ENCODE measurements around the gene ZNF443. TPM values are rescaled to one million over a fixed set of nuclear protein-coding genes. Genes with fewer than 3 reads are reported as not detected.
"Not testable (repeated sequence)": the region's sequence is repeated elsewhere in the genome, so short reads cannot be mapped to it uniquely, and the experiment has no call there.

The ZNF443 gene
- total and polyA plus RNA-seq, 11 donors, result 1.4 to 3.6 (median 1.9) TPM

DNA sequence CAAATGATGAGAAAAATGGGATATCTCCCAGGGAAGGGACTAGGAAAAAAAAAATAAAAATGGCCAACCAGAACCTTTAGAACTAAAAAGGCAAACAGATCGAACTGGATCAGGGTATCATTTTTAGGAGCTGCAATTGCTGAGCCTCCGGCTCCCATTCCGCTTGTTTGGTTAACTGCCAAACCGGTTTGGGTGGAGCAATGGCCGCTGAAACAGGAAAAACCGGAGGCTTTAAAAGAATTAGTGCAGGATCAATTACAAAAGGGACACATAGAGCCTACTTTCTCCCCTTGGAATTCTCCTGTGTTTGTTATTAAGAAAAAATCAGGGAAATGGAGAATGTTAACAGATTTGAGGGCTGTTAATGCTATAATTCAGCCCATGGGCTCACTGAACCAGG is 12.7 kb upstream of the ZNF443 start:
- ATAC-seq, result no peak
- intact Hi-C loops (cut with DNase I), result no loop called here
- TF ChIP-seq POLR2A (IDR thresholded peaks at IDR 0.05), result no peak
- TF ChIP-seq, protein P1, sequence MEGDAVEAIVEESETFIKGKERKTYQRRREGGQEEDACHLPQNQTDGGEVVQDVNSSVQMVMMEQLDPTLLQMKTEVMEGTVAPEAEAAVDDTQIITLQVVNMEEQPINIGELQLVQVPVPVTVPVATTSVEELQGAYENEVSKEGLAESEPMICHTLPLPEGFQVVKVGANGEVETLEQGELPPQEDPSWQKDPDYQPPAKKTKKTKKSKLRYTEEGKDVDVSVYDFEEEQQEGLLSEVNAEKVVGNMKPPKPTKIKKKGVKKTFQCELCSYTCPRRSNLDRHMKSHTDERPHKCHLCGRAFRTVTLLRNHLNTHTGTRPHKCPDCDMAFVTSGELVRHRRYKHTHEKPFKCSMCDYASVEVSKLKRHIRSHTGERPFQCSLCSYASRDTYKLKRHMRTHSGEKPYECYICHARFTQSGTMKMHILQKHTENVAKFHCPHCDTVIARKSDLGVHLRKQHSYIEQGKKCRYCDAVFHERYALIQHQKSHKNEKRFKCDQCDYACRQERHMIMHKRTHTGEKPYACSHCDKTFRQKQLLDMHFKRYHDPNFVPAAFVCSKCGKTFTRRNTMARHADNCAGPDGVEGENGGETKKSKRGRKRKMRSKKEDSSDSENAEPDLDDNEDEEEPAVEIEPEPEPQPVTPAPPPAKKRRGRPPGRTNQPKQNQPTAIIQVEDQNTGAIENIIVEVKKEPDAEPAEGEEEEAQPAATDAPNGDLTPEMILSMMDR (IDR thresholded peaks at IDR 0.05), result no peak
- peaks cover 0 to 3% (median 0%) of the 10 kb centered on the region in 12 donors for H3K4me1 ChIP-seq
- no peak overlapping the region for H3K4me3 ChIP-seq
- no peak for DNase-seq
- 50 to 58% (median 56%) methylated on average over 6 of the region's 6 CpGs for WGBS, 4 donors
- peaks cover 0 to 5% (median 0%) of the 10 kb centered on the region in 9 donors for H3K36me3 ChIP-seq
- peak overlapping the region in 5 of 12 donors; percentile 19 to 63 (median 57) for H3K27ac ChIP-seq
- peaks cover 0 to 76% (median 6%) of the 10 kb centered on the region in 12 donors for H3K9me3 ChIP-seq
- no peaks in the 10 kb centered on the region for H3K27me3 ChIP-seq

DNA sequence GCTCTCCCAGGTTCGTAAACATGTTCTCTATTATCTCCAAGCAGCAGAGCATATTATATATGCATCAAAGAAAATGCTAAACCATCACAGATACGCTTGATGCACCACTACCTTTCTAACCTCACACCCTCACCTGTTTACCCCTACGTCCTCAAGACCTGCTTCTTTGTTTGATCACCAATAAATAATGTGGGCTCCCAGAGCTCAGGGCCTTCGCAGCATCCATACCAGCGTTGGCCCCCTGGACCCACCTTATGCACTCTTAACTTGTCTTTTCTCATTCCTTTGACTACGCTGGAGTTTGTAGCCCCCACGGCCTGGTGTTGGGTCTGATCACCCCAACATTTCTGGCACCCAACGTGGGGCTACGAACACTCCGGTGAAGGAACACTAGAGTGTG is 10.0 kb upstream of the ZNF443 start:
- TF ChIP-seq POLR2A (IDR thresholded peaks at IDR 0.05), result no peak
- TF ChIP-seq, protein P1 (IDR thresholded peaks at IDR 0.05), result no peak
- Histone ChIP-seq H3K27ac (no peak overlapping the region), H3K4me1 (peaks cover 0 to 3% (median 0%) of the 10 kb centered on the region in 12 donors), H3K36me3 (no peaks in the 10 kb centered on the region), H3K4me3 (no peak overlapping the region), H3K9me3 (peaks cover 0 to 62% (median 6%) of the 10 kb centered on the region in 12 donors), H3K27me3 (no peaks in the 10 kb centered on the region)
- no peak for DNase-seq
- no peak for ATAC-seq
- intact Hi-C loops (cut with DNase I), result no loop called here
- WGBS, 4 donors, result 76 to 97% (median 84%) methylated on average over 10 of the region's 10 CpGs

DNA sequence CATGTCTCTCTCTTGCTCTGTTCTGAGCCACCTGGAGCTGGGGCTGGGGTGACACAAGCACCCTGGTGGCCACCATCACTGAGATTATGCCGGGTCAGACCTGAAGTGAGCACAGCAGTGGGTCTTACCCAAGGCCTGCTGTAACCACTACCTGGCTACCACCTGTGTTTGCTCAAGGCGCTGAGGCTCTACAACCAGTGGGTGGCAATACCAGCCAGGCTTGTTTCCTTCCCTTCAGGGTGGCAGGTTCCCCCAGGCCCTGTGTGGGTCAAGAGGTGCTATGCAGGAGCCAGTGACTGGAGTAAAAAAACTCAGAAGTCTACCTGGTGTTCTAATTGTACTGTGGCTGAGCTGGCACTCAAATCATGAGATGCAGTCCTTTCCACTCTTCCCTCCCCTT is 8.0 kb upstream of the ZNF443 start:
- H3K36me3 ChIP-seq, result no peaks in the 10 kb centered on the region
- no peak overlapping the region for H3K27ac ChIP-seq
- no peaks in the 10 kb centered on the region for H3K4me1 ChIP-seq
- DNase-seq (no peak), ATAC-seq (no peak)
- peaks cover 0 to 57% (median 17%) of the 10 kb centered on the region in 12 donors for H3K9me3 ChIP-seq
- no peak overlapping the region for H3K4me3 ChIP-seq
- WGBS, 4 donors, result 48 to 96% (median 64%) methylated on average over 2 of the region's 2 CpGs
- H3K27me3 ChIP-seq, result no peaks in the 10 kb centered on the region
- intact Hi-C loops (cut with DNase I), result no loop called here
- TF ChIP-seq POLR2A (IDR thresholded peaks at IDR 0.05), result no peak
- TF ChIP-seq, protein P1 (IDR thresholded peaks at IDR 0.05), result no peak

DNA sequence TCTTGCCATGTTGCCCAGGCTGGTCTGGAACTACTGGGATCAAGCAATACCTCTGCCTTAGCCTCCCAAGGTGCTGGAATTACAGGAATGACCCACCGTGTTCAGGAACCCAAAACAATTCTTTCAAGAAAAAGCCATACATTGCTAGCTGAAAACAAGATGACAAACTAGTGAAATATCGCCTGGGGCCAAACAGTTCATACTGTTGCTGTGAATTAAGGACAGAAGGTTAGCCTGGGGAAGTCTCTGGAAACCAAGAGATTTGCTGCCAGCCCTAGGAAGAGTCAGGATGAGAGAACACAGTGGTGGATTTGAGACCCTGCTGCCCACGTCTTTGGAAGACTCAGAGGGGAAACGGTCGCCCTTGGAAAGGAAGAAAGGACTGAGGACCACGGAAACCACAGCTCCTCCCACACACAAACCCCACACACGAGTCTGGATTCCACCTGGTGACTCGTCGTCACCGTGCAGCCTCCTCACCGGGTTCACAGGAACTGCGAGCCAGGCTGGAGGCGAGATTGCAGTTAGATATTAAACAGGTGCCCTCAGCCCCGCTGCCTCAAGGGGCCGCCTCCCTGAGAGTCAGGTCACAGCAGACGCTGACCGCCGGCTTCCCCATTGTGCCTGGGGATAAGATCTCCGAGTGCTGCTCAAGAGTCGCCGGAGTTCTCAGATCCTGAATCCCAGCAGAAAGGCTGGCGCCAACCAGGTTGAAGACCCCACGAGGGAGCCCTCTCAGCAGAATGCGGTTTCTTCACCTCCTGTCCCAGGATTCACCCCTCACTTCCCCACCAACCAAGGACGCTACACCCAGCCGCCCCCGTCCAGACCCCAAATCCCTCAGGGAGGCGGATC is 908 bp downstream of the ZNF443 start:
- Histone ChIP-seq H3K27ac (peak overlapping the region; percentile 40 to 87 (median 76)), H3K9me3 (peaks cover 0 to 14% (median 5%) of the 10 kb centered on the region in 12 donors), H3K4me3 (peak overlapping the region; percentile 58 to 87 (median 76)), H3K4me1 (peaks cover 0 to 12% (median 0%) of the 10 kb centered on the region in 12 donors)
- H3K27me3 ChIP-seq, DNase-seq, H3K36me3 ChIP-seq: not testable (repeated sequence)
- ATAC-seq, result peak in 1 of 4 donors; percentile 28
- 1 to 2% (median 1%) methylated on average over 17 to 28 of the region's 28 CpGs for WGBS, 4 donors
- intact Hi-C loops (cut with DNase I), result loop anchor here in 4 of 10 donors (2.0 to 5.0 kb wide), 4 partner anchors 39 to 148 kb away; partner anchors contain the start of genes ZNF709 (in 2 of the 4), ZNF799 (in 2 of the 4) and ZNF44 (in 1 of the 4)

DNA sequence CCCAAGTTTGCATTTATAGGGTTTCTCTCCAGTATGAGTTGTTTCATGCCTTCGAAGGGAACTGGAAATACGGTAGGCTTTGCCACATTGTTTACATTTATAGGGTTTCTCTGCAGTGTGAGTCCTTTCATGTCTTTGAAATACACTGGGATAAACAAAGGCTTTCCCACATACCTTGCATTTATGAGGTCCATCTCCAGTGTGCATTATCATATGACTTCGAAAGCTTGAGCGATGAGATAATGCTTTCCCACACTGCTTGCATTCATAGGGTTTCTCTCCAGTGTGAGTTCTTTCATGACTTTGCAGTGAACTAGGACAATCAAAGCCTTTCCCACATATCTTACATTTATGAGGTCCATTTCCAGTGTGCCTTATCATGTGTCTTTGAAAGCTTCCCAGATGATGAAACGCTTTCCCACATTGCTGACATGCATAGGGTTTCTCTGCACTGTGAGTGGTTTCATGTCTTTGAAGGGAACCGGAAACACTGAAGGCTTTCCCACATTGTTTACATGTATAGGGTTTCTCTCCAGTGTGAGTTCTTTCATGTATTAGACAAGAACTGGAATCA is 10.0 kb downstream of the ZNF443 start:
- H3K27ac ChIP-seq; H3K4me3 ChIP-seq; DNase-seq; intact Hi-C loops (cut with DNase I); ATAC-seq; H3K4me1 ChIP-seq; H3K27me3 ChIP-seq: not testable (repeated sequence)
- Histone ChIP-seq H3K9me3 (peaks cover 0 to 26% (median 2%) of the 10 kb centered on the region in 12 donors), H3K36me3 (peaks cover 0 to 28% (median 17%) of the 10 kb centered on the region in 9 donors)
- WGBS, 4 donors, result 96 to 98% (median 97%) methylated on average over 6 of the region's 6 CpGs
